Spleen (tissue), 11 donors: ENCODE measurements around the gene TFF1. TPM values are rescaled to one million over a fixed set of nuclear protein-coding genes. Genes with fewer than 3 reads are reported as not detected.

Experiments used
- DNase-seq: peaks from one replicate; pipeline ENCODE4 v3.0.0-alpha.2; 2020
- H3K27ac ChIP-seq, 8 donors: fragments of 200-600 bp; sonication (generic) in 7 of 8; 1 replicate in 4 of 8; 2 replicates in 4 of 8; pipeline versions ENCODE4 v1.5.0 to v1.8.0; 2016 to 2021; ENCODE audit warnings: inconsistent platforms in 4 of 8, mild to moderate bottlenecking in 4 of 8, moderate library complexity in 1 of 8
- H3K27me3 ChIP-seq, 7 donors: fragments of 200-600 bp; sonication (generic) in 6 of 7; replicated peaks in 1 of 7; 1 replicate in 4 of 7; 2 replicates in 3 of 7; pipeline versions ENCODE4 v1.5.0 to v1.8.0; 2016 to 2021; ENCODE audit warnings: inconsistent platforms in 3 of 7, mild to moderate bottlenecking in 1 of 7
- H3K36me3 ChIP-seq, 6 donors: fragments of 200-600 bp; sonication (generic) in 5 of 6; 1 replicate in 4 of 6; 2 replicates in 2 of 6; pipeline versions ENCODE4 v1.5.0 to v1.8.0; 2016 to 2021; ENCODE audit warnings: inconsistent platforms in 2 of 6
- H3K4me1 ChIP-seq, 6 donors: fragments of 200-600 bp; sonication (generic) in 5 of 6; 1 replicate in 3 of 6; 2 replicates in 3 of 6; pipeline versions ENCODE4 v1.5.0 to v1.8.0; 2016 to 2021; ENCODE audit warnings: inconsistent platforms in 3 of 6
- H3K4me3 ChIP-seq, 8 donors: fragments of 200-600 bp; sonication (generic) in 7 of 8; 1 replicate in 4 of 8; 2 replicates in 4 of 8; pipeline versions ENCODE4 v1.5.0 to v1.8.0; 2016 to 2021; ENCODE audit warnings: inconsistent platforms in 4 of 8, mild to moderate bottlenecking in 4 of 8, moderate library complexity in 2 of 8
- H3K9me3 ChIP-seq, 8 donors: fragments of 200-600 bp; sonication (generic) in 7 of 8; 1 replicate in 4 of 8; 2 replicates in 4 of 8; pipeline versions ENCODE4 v1.5.0 to v1.8.0; 2016 to 2021; ENCODE audit warnings: inconsistent platforms in 4 of 8
- CTCF ChIP-seq, 11 experiments: fragments of 200-600 bp in 7 of 11; fragments of 450-650 bp in 4 of 11; sonication (generic) in 4 of 11; IDR thresholded peaks in 8 of 11; conservative IDR thresholded peaks in 3 of 11; 1 replicate in 7 of 11; 2 replicates in 4 of 11; pipeline versions ENCODE4 v1.4.0 to v1.8.0; 2016 to 2021; ENCODE audit warnings: antibody characterized with exemption in 11 of 11, inconsistent platforms in 4 of 11, mild to moderate bottlenecking in 1 of 11
- POLR2A ChIP-seq, 3 donors: fragments of 450-650 bp; IDR thresholded peaks; one replicate each; pipeline ENCODE4 v1.5.1; 2017; ENCODE audit warnings: antibody characterized with exemption in 3 of 3, mild to moderate bottlenecking in 1 of 3
- POLR2AphosphoS5 ChIP-seq, 3 donors: sonication (generic); formaldehyde crosslinking; IDR thresholded peaks; one replicate each; pipeline ENCODE4 v1.5.1; 2017; ENCODE audit warnings: antibody characterized with exemption in 3 of 3
- WGBS, 5 donors: extraction: QIAGEN DNeasy Blood & Tissue Kit in 3 of 5; methylation state at CpG; one replicate each; pipeline versions ENCODE4 v1.1.5 to v1.1.7; 2013 to 2018; 5-methylcytosine and 5-hydroxymethylcytosine counted together
- intact Hi-C: fragments of 100-400 bp; cut with DNase I; formaldehyde crosslinking; loops from one replicate; pipeline ENCODE4 v1.15.0; 2023; ENCODE audit warnings: low total_unique reads
- polyA plus RNA-seq, 3 donors: library from polyadenylated mRNA; stranded (reverse); fragments of 200-250 nt; gene quantifications; one replicate each; pipeline ENCODE4 v1.2.1, GENCODE V29; 2013
- total RNA-seq, 7 donors: library from RNA; depleted of rRNA in 3 of 7; stranded (reverse); fragments of >200 nt in 3 of 7; fragmentation: NEBNext Ultra II Directional in 4 of 7; extraction: Animal tissue kit (Norgen Biotek cat#: 25700) in 4 of 7; gene quantifications; one replicate each; pipeline versions ENCODE4 v1.1.0 to v1.2.1, GENCODE V29; 2016 to 2021
- donor health status: healthy with polysubstance abuse.
- donor health status: DM: no; HTN: no; CAD: no; lungs with moderate emphysema.
- donor health status: DM: no; HTN: no; CAD: no.
- donor health status: Bipolar disorder and iron deficiency.
- donor health status: healthy.
- donor health status: DM: no; HTN: no; CAD: no.
- donor health status: DM: yes; HTN: yes; CAD: no.

The TFF1 gene
- total and polyA plus RNA-seq, 10 donors: not detected

GRCh38 chr21:42401154-42401553, 34.8 kb upstream of the TFF1 start:
- TF ChIP-seq POLR2AphosphoS5 (IDR thresholded peaks at IDR 0.05) (no peak), CTCF (IDR thresholded peaks at IDR 0.05 in 8 of 11, conservative IDR thresholded peaks at IDR 0.05 in 3 of 11) (no peak), POLR2A (IDR thresholded peaks at IDR 0.05) (no peak)
- Histone ChIP-seq H3K9me3 (peaks cover 0 to 13% (median 5%) of the 10 kb centered on the region in 8 donors), H3K4me1 (peaks cover 0 to 9% (median under 1%) of the 10 kb centered on the region in 6 donors), H3K27me3 (peaks cover 0 to 5% (median 0%) of the 10 kb centered on the region in 7 donors), H3K27ac (peak overlapping the region in 1 of 8 donors; percentile 1), H3K36me3 (no peaks in the 10 kb centered on the region), H3K4me3 (no peak overlapping the region)
- 64 to 78% (median 74%) methylated on average over 3 of the region's 3 CpGs for WGBS, 5 donors
- intact Hi-C loops: no loop called here
- no peak for DNase-seq

GRCh38 chr21:42400525-42400924, 34.2 kb upstream of the TFF1 start:
- no peak overlapping the region for H3K27ac ChIP-seq
- WGBS, 5 donors: 59 to 83% (median 74%) methylated on average over 4 of the region's 4 CpGs
- intact Hi-C loops: no loop called here
- no peaks in the 10 kb centered on the region for H3K36me3 ChIP-seq
- DNase-seq: no peak
- peaks cover 0 to 9% (median 0%) of the 10 kb centered on the region in 6 donors for H3K4me1 ChIP-seq
- H3K9me3 ChIP-seq: peaks cover 0 to 13% (median 5%) of the 10 kb centered on the region in 8 donors
- H3K27me3 ChIP-seq: peaks cover 0 to 5% (median 0%) of the 10 kb centered on the region in 7 donors
- no peak overlapping the region for H3K4me3 ChIP-seq
- TF ChIP-seq CTCF (IDR thresholded peaks at IDR 0.05 in 8 of 11, conservative IDR thresholded peaks at IDR 0.05 in 3 of 11): no peak
- no peak for TF ChIP-seq POLR2A (IDR thresholded peaks at IDR 0.05)
- no peak for TF ChIP-seq POLR2AphosphoS5 (IDR thresholded peaks at IDR 0.05)

DNA sequence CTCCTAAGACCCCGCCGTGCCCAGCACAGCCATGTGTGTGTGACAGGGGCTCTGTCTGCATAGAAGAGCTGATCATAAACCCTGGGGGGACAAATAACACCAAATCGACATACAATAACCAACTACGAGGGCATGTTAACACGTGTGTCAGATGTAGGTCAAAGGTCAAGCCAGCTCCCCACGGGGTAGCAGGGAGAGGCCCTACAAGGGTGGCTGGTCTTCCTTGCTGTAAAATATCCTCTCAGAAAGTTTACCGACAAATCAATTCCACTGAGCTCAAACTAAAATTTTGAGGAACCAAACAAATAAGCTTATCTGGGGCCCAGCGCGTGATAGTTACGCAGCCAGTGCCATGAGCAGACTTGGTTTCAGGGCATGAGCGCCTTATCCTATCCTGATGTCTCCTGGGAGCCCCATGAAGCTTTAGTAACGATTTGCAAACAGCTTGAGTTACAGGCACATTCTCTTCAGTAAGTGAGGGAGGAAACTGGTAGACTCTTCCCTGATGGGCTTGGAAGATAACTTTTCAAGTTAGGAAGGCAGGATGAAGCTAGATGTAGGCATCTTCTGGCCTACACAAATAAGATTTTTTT, 32.2 kb upstream of the TFF1 start:
- intact Hi-C loops: no loop called here
- peaks cover 0 to 10% (median 0%) of the 10 kb centered on the region in 6 donors for H3K4me1 ChIP-seq
- peaks cover 0 to 13% (median 5%) of the 10 kb centered on the region in 8 donors for H3K9me3 ChIP-seq
- WGBS, 5 donors: 77 to 85% (median 80%) methylated on average over 12 of the region's 12 CpGs
- peaks cover 0 to under 1% (median 0%) of the 10 kb centered on the region in 7 donors for H3K27me3 ChIP-seq
- no peak overlapping the region for H3K4me3 ChIP-seq
- H3K36me3 ChIP-seq: no peaks in the 10 kb centered on the region
- DNase-seq: peak; percentile 34
- TF ChIP-seq POLR2AphosphoS5 (IDR thresholded peaks at IDR 0.05): no peak
- TF ChIP-seq POLR2A (IDR thresholded peaks at IDR 0.05): no peak
- TF ChIP-seq CTCF (IDR thresholded peaks at IDR 0.05 in 8 of 11, conservative IDR thresholded peaks at IDR 0.05 in 3 of 11): no peak
- H3K27ac ChIP-seq: no peak overlapping the region

DNA sequence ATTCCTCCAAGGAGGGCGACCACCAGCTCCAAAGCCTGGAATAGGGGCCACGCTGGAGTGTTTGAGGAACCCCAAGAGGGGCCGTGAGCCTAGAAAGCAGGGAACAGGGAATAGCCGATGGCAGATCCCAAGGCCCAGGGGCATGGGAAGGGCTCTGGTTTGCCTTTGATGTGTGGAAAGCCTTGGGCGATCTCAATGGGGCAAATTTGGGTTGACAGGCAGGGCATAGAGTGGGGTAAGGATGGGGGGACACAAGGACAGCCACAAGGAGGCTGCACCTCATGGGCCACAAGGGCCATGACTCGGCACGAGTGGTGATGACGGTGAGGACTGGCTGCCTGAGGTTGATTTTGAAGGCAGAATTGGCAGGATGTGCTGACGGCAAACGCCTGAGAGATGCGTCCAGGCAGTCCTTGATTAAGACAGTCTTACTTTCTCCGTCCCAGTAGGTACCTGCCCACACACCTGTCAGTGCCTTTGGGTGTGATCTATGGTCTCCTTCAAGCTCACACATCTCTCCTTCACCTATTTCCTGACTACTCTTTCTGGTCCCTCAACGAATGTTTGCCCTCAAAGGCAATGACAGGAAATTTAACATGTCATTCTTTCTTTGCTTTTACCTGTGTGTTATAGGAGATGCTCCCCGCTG, 31.5 kb upstream of the TFF1 start:
- Histone ChIP-seq H3K27me3 (no peaks in the 10 kb centered on the region), H3K4me1 (peaks cover 0 to 10% (median 4%) of the 10 kb centered on the region in 6 donors), H3K36me3 (no peaks in the 10 kb centered on the region), H3K9me3 (peaks cover 0 to 13% (median 5%) of the 10 kb centered on the region in 8 donors), H3K4me3 (no peak overlapping the region), H3K27ac (no peak overlapping the region)
- intact Hi-C loops: no loop called here
- DNase-seq: peak; percentile 56
- 78 to 86% (median 85%) methylated on average over 14 of the region's 14 CpGs for WGBS, 5 donors
- TF ChIP-seq CTCF (IDR thresholded peaks at IDR 0.05 in 8 of 11, conservative IDR thresholded peaks at IDR 0.05 in 3 of 11) (no peak), POLR2AphosphoS5 (IDR thresholded peaks at IDR 0.05) (no peak)
